IMR-90 (cell line): ENCODE data around the gene EPB41L4A. TPM values are rescaled to one million over a fixed set of nuclear protein-coding genes. Genes with fewer than 3 reads are reported as not detected.

Experiments used
- ATAC-seq: fragments of 200-7000 bp; cut with Tn5 transposase; 2 replicates; pipeline ENCODE4 v1.9.1; 2020; ENCODE audit warnings: low read depth, mild to moderate bottlenecking, moderate library complexity
- BruUV-seq: library from RNA; stranded (reverse); fragments of 400-500 nt; replicated peaks from 2 replicates; lab custom pipeline; 2021; lab: Mats Ljungman, UMichigan
- CTCF ChIA-PET: fragments of 300-600 bp; formaldehyde crosslinking; extraction: SDS; loops from one replicate; lab custom pipeline; 2021; ENCODE audit warnings: antibody characterized with exemption; lab: Yijun Ruan, JAX
- POLR2A ChIA-PET: fragments of 300-600 bp; sonication (Branson Sonifier 250); formaldehyde crosslinking; loops from one replicate; lab custom pipeline; 2022; ENCODE audit warnings: antibody characterized with exemption; ENCODE audit not compliant: unreplicated experiment; lab: Charles Lee
- DNase-seq: peaks from one replicate; pipeline ENCODE4 v3.0.0; 2013
- H2AFZ ChIP-seq: replicated peaks from 2 replicates; pipeline ENCODE3; 2013; ENCODE audit warnings: low read length, mild to moderate bottlenecking; ENCODE audit not compliant: poor library complexity
- H2AK5ac ChIP-seq: 2 replicates; pipeline ENCODE4 v1.6.1; 2013; ENCODE audit warnings: low read depth, low read length, inconsistent platforms
- H2AK9ac ChIP-seq: replicated peaks from 2 replicates; pipeline ENCODE3; 2013; ENCODE audit warnings: mild to moderate bottlenecking, low read depth, low read length, moderate library complexity; ENCODE audit not compliant: poor library complexity
- H2BK120ac ChIP-seq: 2 replicates; pipeline ENCODE4 v1.6.1; 2013; ENCODE audit warnings: low read depth, low read length, inconsistent platforms
- H2BK15ac ChIP-seq: 3 replicates; pipeline ENCODE4 v1.6.1; 2013; ENCODE audit warnings: low read depth, low read length, inconsistent platforms
- H2BK20ac ChIP-seq: 2 replicates; pipeline ENCODE4 v1.6.1; 2013; ENCODE audit warnings: low read depth, mild to moderate bottlenecking, inconsistent platforms, low read length, moderate library complexity
- H2BK5ac ChIP-seq: 2 replicates; pipeline ENCODE4 v1.6.1; 2013; ENCODE audit warnings: mild to moderate bottlenecking, low read depth, low read length, inconsistent platforms; ENCODE audit not compliant: poor library complexity, severe bottlenecking
- H3K14ac ChIP-seq: replicated peaks from 2 replicates; pipeline ENCODE4 v1.6.1; 2013; ENCODE audit warnings: low read depth, low read length, inconsistent platforms
- H3K18ac ChIP-seq: 2 replicates; pipeline ENCODE4 v1.6.1; 2013; ENCODE audit warnings: low read depth, low read length, control low read depth
- H3K23ac ChIP-seq: 2 replicates; pipeline ENCODE4 v1.6.1; 2013; ENCODE audit warnings: low read depth, low read length, inconsistent platforms
- H3K27ac ChIP-seq: 2 replicates; pipeline ENCODE4 v1.5.1; 2013; ENCODE audit warnings: mild to moderate bottlenecking, control low read depth, low read length; ENCODE audit not compliant: insufficient read depth
- H3K27me3 ChIP-seq: 2 replicates; pipeline ENCODE4 v1.6.1; 2013; ENCODE audit warnings: low read length; ENCODE audit not compliant: control insufficient read depth, insufficient read depth
- H3K36me3 ChIP-seq: 2 replicates; pipeline ENCODE4 v1.6.1; 2013; ENCODE audit warnings: low read length, mixed read lengths; ENCODE audit not compliant: control insufficient read depth, insufficient read depth
- H3K4ac ChIP-seq: 2 replicates; pipeline ENCODE4 v1.6.1; 2013; ENCODE audit warnings: low read depth, low read length, inconsistent platforms
- H3K4me1 ChIP-seq: 2 replicates; pipeline ENCODE4 v1.6.1; 2013; ENCODE audit warnings: low read length, mixed read lengths; ENCODE audit not compliant: control insufficient read depth, insufficient read depth
- H3K4me2 ChIP-seq: 2 replicates; pipeline ENCODE4 v1.6.1; 2013; ENCODE audit warnings: low read depth, mild to moderate bottlenecking, control low read depth, low read length, moderate library complexity
- H3K4me3 ChIP-seq: 2 replicates; pipeline ENCODE4 v1.5.1; 2013; ENCODE audit warnings: low read depth, mild to moderate bottlenecking, control low read depth, low read length, moderate library complexity; ENCODE audit not compliant: insufficient read depth
- H3K56ac ChIP-seq: 2 replicates; pipeline ENCODE4 v1.6.1; 2013; ENCODE audit warnings: low read length, inconsistent platforms; ENCODE audit not compliant: insufficient read depth; ENCODE audit errors: extremely low read depth
- H3K79me1 ChIP-seq, 2 experiments: 2 replicates each; pipeline ENCODE4 v1.6.1; 2013; ENCODE audit warnings: low read length in 2 of 2, inconsistent platforms in 1 of 2, low read depth in 1 of 2
- H3K9ac ChIP-seq: 2 replicates; pipeline ENCODE4 v1.6.1; 2013; ENCODE audit warnings: low read depth, low read length, control low read depth
- H3K9me1 ChIP-seq: 2 replicates; pipeline ENCODE4 v1.6.1; 2013; ENCODE audit warnings: low read length, inconsistent platforms; ENCODE audit not compliant: insufficient read depth
- H3K9me3 ChIP-seq: 2 replicates; pipeline ENCODE4 v1.6.1; 2013; ENCODE audit warnings: low read length; ENCODE audit not compliant: control insufficient read depth, insufficient read depth
- H4K20me1 ChIP-seq: 2 replicates; pipeline ENCODE4 v1.6.1; 2013; ENCODE audit warnings: low read length, inconsistent platforms; ENCODE audit not compliant: insufficient read depth
- H4K5ac ChIP-seq: 2 replicates; pipeline ENCODE4 v1.6.1; 2013; ENCODE audit warnings: mild to moderate bottlenecking, low read depth, low read length, control low read depth
- H4K8ac ChIP-seq, 2 experiments: 2 replicates each; pipeline ENCODE4 v1.6.1; 2013; ENCODE audit warnings: low read depth in 2 of 2, low read length in 2 of 2, control low read depth in 1 of 2, inconsistent platforms in 1 of 2
- H4K91ac ChIP-seq: 2 replicates; pipeline ENCODE4 v1.6.1; 2013; ENCODE audit warnings: low read depth, low read length, inconsistent platforms; ENCODE audit not compliant: insufficient read depth
- BHLHE40 ChIP-seq: fragments of 150-350 bp; IDR thresholded peaks from 2 replicates; pipeline ENCODE4 v1.6.1; 2016; ENCODE audit warnings: mild to moderate bottlenecking, low read depth, low read length
- MXI1 ChIP-seq: IDR thresholded peaks from 2 replicates; pipeline ENCODE4 v1.6.1; 2012; ENCODE audit warnings: low read depth, mild to moderate bottlenecking, low read length, moderate library complexity, borderline replicate concordance
- RAD21 ChIP-seq: IDR thresholded peaks from 2 replicates; pipeline ENCODE4 v1.6.1; 2012; ENCODE audit warnings: low read length, improper control_type of control experiment
- RCOR1 ChIP-seq: IDR thresholded peaks from 2 replicates; pipeline ENCODE4 v1.6.1; 2012; ENCODE audit warnings: mild to moderate bottlenecking, low read length, improper control_type of control experiment; ENCODE audit not compliant: insufficient replicate concordance
- WGBS, 2 experiments: methylation state at CpG; one replicate each; pipeline versions ENCODE4 v1.1.5 to v1.1.7; 2013; ENCODE audit warnings: missing lambda C conversion rate in 2 of 2; ENCODE audit not compliant: insufficient read length in 1 of 2; ENCODE audit errors: extremely low coverage in 2 of 2; 5-methylcytosine and 5-hydroxymethylcytosine counted together
- dilution Hi-C: fragments of 300-500 bp; cut with HindIII; formaldehyde crosslinking; loops from one replicate; pipeline ENCODE4 v1.14.3; 2018; ENCODE audit warnings: low sequenced_read_pairs; ENCODE audit not compliant: unreplicated experiment
- in situ Hi-C: fragments of 300-500 bp; cut with MboI; formaldehyde crosslinking; loops from 3 replicates; pipeline ENCODE4 v1.14.3; 2019; ENCODE audit warnings: low sequenced_read_pairs, inconsistent platforms, mixed read lengths
- intact Hi-C: fragments of 100-400 bp; cut with micrococcal nuclease; formaldehyde crosslinking; loops from 2 replicates; pipeline ENCODE4 v1.10.0; 2022
- polyA plus RNA-seq, 3 experiments: library from polyadenylated mRNA; depleted of rRNA; stranded (reverse); fragments of >200 nt; gene quantifications; 2 replicates each; pipeline ENCODE4 v1.2.3, GENCODE V29; 2012; ENCODE audit warnings: low replicate concordance in 1 of 3
- total RNA-seq: library from RNA; depleted of rRNA; stranded (reverse); fragments of >200 nt; gene quantifications from 2 replicates; pipeline ENCODE4 v1.2.3, GENCODE V29; 2012
- TF ChIP-seq, protein P1 (sequence below): fragments of 150-350 bp; IDR thresholded peaks from 2 replicates; pipeline ENCODE4 v1.6.1; 2017; ENCODE audit warnings: mild to moderate bottlenecking, antibody characterized with exemption, low read length, low read depth

EPB41L4A gene
- total and polyA plus RNA-seq, 2 of the 4 experiments (the other 2 are of a cell fraction), result under 0.01 to 0.02 TPM

DNA sequence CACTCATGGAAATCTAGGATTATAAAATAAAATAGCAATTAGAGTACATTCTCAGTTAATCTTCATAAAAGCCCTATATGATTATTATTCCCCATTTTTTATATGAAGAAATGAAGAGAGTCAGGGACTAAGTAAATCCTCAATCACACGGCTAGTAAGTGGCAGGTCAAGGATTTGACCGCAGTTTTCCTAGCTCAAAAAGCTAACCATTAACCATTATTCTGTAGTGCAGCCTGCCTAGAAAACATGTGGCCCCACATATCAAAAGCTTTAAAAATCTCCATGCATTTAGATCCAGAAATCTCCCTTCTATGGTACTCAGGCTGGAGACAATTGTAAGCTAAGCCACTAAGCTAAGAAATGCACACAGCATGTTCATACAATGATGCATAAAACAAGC lies 21.4 kb downstream of the EPB41L4A start:
- Histone ChIP-seq H3K9me1 (no peaks in the 10 kb centered on the region), H3K23ac (no peak overlapping the region), H2BK20ac (no peak overlapping the region), H2BK5ac (no peak overlapping the region), H4K91ac (no peak overlapping the region), H2AK9ac (no peak overlapping the region), H4K8ac (no peak overlapping the region), H3K27me3 (no peaks in the 10 kb centered on the region), H3K4ac (no peak overlapping the region), H2AK5ac (no peak overlapping the region), H3K56ac (no peak overlapping the region), H3K27ac (no peak overlapping the region), H4K5ac (no peak overlapping the region), H3K18ac (no peak overlapping the region), H3K4me3 (no peak overlapping the region), H3K14ac (no peak overlapping the region), H3K4me2 (no peak overlapping the region), H3K9me3 (no peaks in the 10 kb centered on the region), H3K4me1 (no peaks in the 10 kb centered on the region), H3K79me1 (no peaks in the 10 kb centered on the region), H2BK15ac (no peak overlapping the region), H2AFZ (no peak overlapping the region), H3K36me3 (no peaks in the 10 kb centered on the region), H3K9ac (no peak overlapping the region), H2BK120ac (no peak overlapping the region), H4K20me1 (no peaks in the 10 kb centered on the region)
- TF ChIP-seq MXI1, result no peak
- TF ChIP-seq BHLHE40, result no peak
- no peak for TF ChIP-seq RCOR1
- TF ChIP-seq, protein P1, sequence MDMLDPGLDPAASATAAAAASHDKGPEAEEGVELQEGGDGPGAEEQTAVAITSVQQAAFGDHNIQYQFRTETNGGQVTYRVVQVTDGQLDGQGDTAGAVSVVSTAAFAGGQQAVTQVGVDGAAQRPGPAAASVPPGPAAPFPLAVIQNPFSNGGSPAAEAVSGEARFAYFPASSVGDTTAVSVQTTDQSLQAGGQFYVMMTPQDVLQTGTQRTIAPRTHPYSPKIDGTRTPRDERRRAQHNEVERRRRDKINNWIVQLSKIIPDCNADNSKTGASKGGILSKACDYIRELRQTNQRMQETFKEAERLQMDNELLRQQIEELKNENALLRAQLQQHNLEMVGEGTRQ, result no peak
- no peak for TF ChIP-seq RAD21
- dilution Hi-C loops, result no loop called here
- ChIA-PET POLR2A (no interaction called here), CTCF (no interaction called here)
- in situ Hi-C loops, result no loop called here
- no TSS peak for BruUV-seq
- no peak for DNase-seq
- no CpG with 5 or more reads among the region's 2 CpGs for WGBS, 2 experiments
- intact Hi-C loops, result no loop called here
- ATAC-seq, result no peak
